Astrocyte (in vitro differentiated cells and primary cell): ENCODE measurements around the gene DAGLA.

ENCODE experiments used
- CTCF ChIP-seq: IDR thresholded peaks from 2 replicates; pipeline ENCODE4 v1.5.1; 2011; ENCODE audit warnings: low read depth, mild to moderate bottlenecking, inconsistent platforms, low read length, moderate library complexity; ENCODE audit not compliant: insufficient read depth
- EZH2 ChIP-seq: IDR thresholded peaks from 2 replicates; pipeline ENCODE4 v1.6.1; 2012; ENCODE audit warnings: mild to moderate bottlenecking, low read length, inconsistent platforms; ENCODE audit not compliant: insufficient read depth

DNA sequence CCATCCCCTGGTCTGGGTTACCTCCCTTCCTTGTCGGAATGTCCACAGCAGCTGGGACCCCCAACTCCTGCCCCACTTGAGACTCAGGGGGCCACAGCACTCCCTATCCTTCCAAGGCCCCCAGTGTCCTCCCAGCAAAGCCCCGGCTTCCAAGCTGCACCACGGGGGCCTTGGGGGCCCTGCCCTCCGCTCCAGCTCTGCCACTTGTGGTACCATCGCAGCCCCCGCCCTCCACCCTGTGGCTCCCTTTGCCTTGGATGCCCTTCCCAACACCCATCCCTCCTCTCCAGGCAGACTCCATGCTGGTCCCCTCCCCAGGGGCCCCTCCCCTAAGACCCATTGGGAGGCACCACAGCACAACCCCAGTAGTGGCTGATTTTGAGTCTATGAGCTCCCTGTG, 94.9 kb downstream of the DAGLA start:
- TF ChIP-seq CTCF (no peak), EZH2 (no peak)
